Hindlimb muscle (tissue), 1 donor: ENCODE results near the gene DDX24. TPM values are rescaled to one million over a fixed set of nuclear protein-coding genes. Genes with fewer than 3 reads are reported as not detected.

Experiments used
- DNase-seq: peaks from one replicate; pipeline ENCODE4 v3.0.0-alpha.2; 2013
- polyA plus RNA-seq: library from polyadenylated mRNA; unstranded; fragments of 120-200 nt; gene quantifications from one replicate; pipeline ENCODE4 v1.2.1, GENCODE V29; 2013; ENCODE audit not compliant: insufficient read length

Gene DDX24, protein sequence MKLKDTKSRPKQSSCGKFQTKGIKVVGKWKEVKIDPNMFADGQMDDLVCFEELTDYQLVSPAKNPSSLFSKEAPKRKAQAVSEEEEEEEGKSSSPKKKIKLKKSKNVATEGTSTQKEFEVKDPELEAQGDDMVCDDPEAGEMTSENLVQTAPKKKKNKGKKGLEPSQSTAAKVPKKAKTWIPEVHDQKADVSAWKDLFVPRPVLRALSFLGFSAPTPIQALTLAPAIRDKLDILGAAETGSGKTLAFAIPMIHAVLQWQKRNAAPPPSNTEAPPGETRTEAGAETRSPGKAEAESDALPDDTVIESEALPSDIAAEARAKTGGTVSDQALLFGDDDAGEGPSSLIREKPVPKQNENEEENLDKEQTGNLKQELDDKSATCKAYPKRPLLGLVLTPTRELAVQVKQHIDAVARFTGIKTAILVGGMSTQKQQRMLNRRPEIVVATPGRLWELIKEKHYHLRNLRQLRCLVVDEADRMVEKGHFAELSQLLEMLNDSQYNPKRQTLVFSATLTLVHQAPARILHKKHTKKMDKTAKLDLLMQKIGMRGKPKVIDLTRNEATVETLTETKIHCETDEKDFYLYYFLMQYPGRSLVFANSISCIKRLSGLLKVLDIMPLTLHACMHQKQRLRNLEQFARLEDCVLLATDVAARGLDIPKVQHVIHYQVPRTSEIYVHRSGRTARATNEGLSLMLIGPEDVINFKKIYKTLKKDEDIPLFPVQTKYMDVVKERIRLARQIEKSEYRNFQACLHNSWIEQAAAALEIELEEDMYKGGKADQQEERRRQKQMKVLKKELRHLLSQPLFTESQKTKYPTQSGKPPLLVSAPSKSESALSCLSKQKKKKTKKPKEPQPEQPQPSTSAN
- polyA plus RNA-seq: 84.8 TPM

DNA sequence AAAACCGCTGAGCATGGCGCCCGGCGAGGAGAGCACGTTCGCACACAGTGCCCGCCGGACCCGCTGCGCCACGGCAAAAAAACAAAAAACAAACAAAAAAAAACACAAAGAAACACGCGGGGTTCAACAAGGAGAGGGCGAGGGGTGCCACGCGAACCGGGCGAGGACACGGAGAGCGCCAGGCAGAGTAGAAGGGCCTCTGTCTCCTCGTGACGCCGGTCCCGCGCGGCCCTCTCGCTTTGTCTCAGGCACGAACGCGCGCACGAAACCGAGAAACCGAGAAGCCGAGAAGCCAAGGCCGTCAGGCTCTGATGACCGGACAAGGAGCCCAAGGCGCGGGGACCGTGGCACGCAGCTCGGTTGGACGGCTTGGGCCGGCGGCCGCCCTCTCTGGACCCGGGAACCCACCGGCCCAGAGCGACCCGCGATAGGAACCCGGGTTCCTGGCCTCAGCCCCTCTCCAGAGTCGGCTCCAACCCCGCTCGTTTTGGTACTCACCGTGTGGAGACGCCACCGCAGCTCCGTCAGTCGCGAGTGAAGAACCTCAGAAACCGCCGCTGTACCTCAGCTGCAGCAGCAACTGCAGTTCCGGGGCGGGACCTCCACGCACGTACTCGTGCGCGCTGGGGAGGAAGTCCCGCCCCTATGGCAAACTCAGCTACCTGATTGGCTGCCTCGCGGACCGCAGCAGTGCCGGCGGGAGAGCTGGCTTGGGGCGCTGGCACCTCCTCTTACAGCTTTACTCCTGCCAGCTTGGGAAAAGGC, at the start of gene DDX24, which contains the start of gene IFI27L1:
TSS of gene DDX24 (minus strand) at position 582 of the 765 bp plus-strand sequence. CDS start 1,460 bp downstream, outside the sequence.
TSS of gene IFI27L1 (plus strand) at position 690 of the 765 bp plus-strand sequence. CDS start 15,628 bp downstream, outside the sequence.
- DNase-seq: peak; percentile 97

DNA sequence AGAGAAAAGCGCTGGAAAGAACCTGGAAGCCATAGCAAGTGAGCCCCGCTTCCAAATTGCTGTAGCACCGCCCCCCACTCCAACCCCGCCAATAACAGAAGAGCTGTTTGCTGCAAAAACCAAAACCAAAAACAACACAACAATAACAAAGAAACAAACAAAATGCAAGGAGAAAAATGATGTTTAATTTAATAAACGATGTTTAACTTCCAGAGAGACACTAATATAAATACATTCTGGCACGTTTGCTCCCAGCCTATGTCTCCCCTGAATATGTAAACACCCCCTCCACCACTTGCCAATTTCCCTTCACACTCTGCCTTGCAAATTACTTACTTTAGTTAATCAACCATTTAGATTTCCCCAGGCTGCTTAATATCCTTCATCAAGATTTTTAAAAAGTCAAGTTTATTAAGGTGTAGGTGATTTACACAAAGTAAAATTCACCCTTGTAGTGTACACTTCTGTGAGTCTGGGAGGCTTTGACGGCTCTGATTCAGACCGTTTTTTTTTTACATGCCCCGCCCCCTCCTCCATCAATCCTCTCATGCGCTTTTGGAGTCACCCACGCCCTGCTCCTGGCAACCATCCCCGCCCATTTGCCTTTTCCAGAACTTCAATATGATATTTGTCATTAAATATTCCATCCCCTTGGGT, 48.9 kb upstream of the DDX24 start:
- peak; percentile 26 for DNase-seq

GRCh38 chr14:94129111-94129757, 48.2 kb upstream of the DDX24 start, which contains the start of gene IFI27L2:
IFI27L2 (minus strand) TSS chr14:94129604; CDS start chr14:94129564, 40 bp downstream.
- DNase-seq: peak; percentile 67

GRCh38 chr14:94128216-94128839, 47.3 kb upstream of the DDX24 start:
- no peak for DNase-seq

- no peak for DNase-seq
These were observed 46.3 kb upstream of the DDX24 start for GRCh38 chr14:94127330-94127729.

DNA sequence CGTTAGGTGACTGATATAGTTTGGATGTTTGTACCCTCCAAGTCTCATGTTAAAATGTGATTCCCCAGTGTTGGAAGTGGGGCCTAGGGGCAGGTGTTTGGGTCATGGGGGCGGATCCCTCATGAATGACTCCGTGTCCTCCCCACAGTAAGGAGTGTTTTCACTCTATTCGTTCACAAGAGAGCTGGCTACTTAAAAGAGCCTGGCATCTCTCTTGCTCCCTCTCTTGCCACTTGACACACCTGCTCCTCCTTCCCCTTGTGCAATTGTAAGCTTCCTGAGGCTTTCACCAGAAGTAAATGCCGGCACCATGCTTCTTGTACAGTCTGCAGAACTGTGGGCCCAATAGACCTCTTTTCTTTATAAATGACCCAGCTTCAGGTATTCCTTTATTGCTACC, 45.8 kb upstream of the DDX24 start:
- no peak for DNase-seq

GRCh38 chr14:94126419-94126677, 45.3 kb upstream of the DDX24 start:
- DNase-seq: no peak

DNA sequence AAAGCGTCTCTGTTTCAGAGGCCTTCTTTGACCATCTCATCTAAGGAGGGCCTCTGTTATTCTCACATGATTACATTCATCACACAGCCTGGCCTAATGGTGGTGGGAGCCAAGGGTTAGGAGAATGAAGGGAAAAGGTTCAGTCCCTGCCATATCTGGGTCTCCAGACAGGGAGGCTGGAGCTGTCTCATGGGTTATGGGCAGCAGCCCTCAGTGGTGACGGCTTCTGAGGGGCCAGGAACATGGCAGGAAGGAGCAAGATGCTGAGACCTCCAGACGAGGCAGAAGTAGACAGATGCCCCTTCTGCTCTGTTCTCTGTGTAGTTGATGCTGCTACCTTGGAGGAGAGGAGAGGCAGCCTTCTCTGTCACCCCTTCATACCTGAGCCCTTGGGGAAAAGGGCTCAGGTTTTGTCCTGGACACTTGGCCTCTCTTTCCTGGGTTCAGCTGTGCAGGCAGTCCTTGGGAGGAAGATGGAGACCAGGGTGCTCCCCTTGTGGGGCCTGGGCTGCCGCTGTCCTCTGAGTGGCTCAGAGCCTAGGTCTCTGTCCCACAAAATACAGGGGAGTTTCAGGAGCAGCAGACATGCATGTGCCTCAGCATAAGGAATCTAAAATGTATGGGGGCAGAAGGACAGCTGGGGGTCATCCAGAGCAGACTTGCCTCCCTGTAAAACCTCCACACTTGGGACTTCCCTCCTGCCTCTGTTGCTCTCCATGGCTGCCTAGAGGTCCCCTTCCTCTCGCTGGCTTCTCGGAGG, 44.8 kb upstream of the DDX24 start:
- DNase-seq: no peak

GRCh38 chr14:94124582-94125377, 43.8 kb upstream of the DDX24 start:
- no peak for DNase-seq

GRCh38 chr14:94123868-94124267, 42.9 kb upstream of the DDX24 start:
- no peak for DNase-seq

DNA sequence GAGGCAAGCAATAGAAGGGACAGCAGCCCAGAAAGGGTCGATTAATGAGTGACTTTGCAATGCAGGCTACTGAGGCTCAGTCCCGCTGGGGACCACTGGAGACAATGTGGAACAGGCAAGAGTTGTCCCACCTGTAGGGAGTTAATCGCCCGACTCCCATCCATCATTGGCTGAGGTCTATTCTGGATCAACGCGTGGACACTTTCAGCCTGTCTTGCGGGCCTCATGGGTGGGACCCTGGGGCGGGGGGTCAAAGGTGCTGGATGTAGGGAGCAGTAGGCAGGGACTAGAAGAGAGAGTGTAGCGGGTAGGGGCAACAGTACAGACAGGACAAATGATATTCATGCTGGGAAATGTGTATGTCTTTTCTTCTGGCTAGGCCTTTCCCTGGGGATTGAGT, 42.3 kb upstream of the DDX24 start:
- DNase-seq: no peak

- no peak for DNase-seq
These were observed 41.4 kb upstream of the DDX24 start for GRCh38 chr14:94122438-94122837.

DNA sequence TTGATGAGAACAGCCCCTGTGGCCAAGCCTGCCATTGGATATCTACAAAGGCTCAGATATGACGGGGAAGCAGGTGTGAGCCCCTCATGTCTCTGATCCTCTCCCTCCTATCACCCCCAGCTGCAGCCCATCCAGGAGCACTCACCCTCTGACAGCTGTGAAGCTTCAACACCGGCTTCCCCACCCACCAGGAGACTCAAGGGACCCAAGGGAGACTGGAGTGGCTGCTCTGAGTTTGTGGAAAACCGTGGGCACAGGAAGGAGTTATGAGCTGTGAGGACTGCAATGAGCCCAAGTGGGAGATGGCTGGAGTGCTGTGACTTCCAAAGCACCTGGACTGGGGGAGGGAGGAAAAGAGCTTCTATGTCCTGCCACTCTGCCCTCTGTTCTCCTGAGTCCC, 40.5 kb upstream of the DDX24 start:
- DNase-seq: no peak

DNA sequence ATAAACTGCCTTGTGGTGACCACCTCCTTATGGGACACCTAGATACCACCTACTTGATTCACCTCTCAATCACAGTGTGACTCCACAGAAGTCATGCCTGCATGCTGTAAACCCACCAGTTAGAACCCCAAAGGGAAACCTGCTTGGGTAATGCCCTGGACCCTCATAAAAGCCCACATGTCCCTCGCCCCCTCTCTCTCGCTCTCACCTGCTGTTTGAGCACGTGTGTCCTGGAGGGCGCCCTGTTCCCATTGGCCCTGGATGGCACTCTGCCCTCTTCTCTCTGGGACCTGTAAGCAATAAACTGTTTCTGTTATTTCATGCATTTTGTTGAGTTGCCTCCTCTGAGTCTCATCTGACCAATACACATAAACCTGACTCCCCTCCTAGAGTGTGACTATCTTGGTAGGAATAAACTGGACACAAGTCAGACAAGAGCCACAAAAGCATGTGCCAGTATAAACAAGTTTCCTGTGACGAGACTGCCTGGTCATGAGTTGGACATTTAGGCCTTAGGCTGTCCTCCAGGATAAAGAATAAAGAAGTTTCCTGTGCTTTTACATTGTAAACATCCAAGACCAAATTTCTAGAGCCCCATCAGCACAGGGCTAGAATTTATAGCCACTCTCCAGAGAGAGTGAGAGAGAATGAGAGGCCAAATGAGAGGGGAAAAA, 39.8 kb upstream of the DDX24 start:
- DNase-seq: no peak

- DNase-seq: no peak
These were observed 38.1 kb upstream of the DDX24 start for GRCh38 chr14:94119071-94119470.

- no peak for DNase-seq
These were observed 36.9 kb upstream of the DDX24 start for GRCh38 chr14:94117856-94118255.

GRCh38 chr14:94116701-94117100, 35.7 kb upstream of the DDX24 start:
- no peak for DNase-seq

- no peak for DNase-seq
These were observed 34.6 kb upstream of the DDX24 start for GRCh38 chr14:94115631-94116030.

GRCh38 chr14:94115058-94115591, 34.1 kb upstream of the DDX24 start:
- DNase-seq: no peak
